CD14-positive monocyte (primary cell): Measurements from ENCODE around the gene ME3. TPM values are rescaled to one million over a fixed set of nuclear protein-coding genes. Genes with fewer than 3 reads are reported as not detected.

ENCODE experiments used
- DNase-seq, 3 donors: peaks; one replicate each; pipeline ENCODE4 v3.0.0-alpha.2; 2011 to 2022
- H2AFZ ChIP-seq: 2 replicates; pipeline ENCODE4 v1.6.0; 2012; ENCODE audit warnings: mild to moderate bottlenecking, low read depth, low read length, inconsistent platforms; ENCODE audit not compliant: insufficient read depth, poor library complexity, severe bottlenecking
- H3K27ac ChIP-seq, 2 donors: 1 replicate in 1 of 2; 2 replicates in 1 of 2; pipeline ENCODE4 v1.5.1; 2012 to 2013; ENCODE audit warnings: low read length in 2 of 2, control low read depth in 1 of 2, inconsistent platforms in 1 of 2, low read depth in 1 of 2, mild to moderate bottlenecking in 1 of 2
- H3K27me3 ChIP-seq, 2 donors: one replicate each; pipeline versions ENCODE4 v1.6.0 to v1.6.1; 2011 to 2013; ENCODE audit warnings: low read length in 2 of 2; ENCODE audit not compliant: control insufficient read depth in 2 of 2, insufficient read depth in 2 of 2
- H3K36me3 ChIP-seq, 2 donors: replicated peaks in 1 of 2; 1 replicate in 1 of 2; 2 replicates in 1 of 2; pipeline versions ENCODE4 v1.5.1 to v1.6.1; 2012 to 2013; ENCODE audit warnings: low read length in 2 of 2, control low read depth in 1 of 2, inconsistent platforms in 1 of 2, mild to moderate bottlenecking in 1 of 2; ENCODE audit not compliant: insufficient read depth in 2 of 2, control insufficient read depth in 1 of 2
- H3K4me1 ChIP-seq, 2 donors: 1 replicate in 1 of 2; 2 replicates in 1 of 2; pipeline versions ENCODE4 v1.5.1 to v1.6.1; 2012 to 2013; ENCODE audit warnings: low read length in 2 of 2, control low read depth in 1 of 2, inconsistent platforms in 1 of 2, mild to moderate bottlenecking in 1 of 2, moderate library complexity in 1 of 2; ENCODE audit not compliant: insufficient read depth in 2 of 2, control insufficient read depth in 1 of 2
- H3K4me2 ChIP-seq: replicated peaks from 2 replicates; pipeline ENCODE3; 2012; ENCODE audit warnings: low read length, moderate library complexity, mild to moderate bottlenecking; ENCODE audit not compliant: poor library complexity, severe bottlenecking; ENCODE audit errors: extremely low read depth
- H3K4me3 ChIP-seq, 3 experiments: fragments of 200-600 bp in 1 of 3; sonication (generic) in 1 of 3; replicated peaks in 1 of 3; 1 replicate in 2 of 3; 2 replicates in 1 of 3; pipeline ENCODE4 v1.5.1; 2011 to 2013; ENCODE audit warnings: low read length in 3 of 3, mild to moderate bottlenecking in 3 of 3, control low read depth in 2 of 3, low read depth in 2 of 3, inconsistent platforms in 1 of 3, moderate library complexity in 1 of 3
- H3K79me2 ChIP-seq: 2 replicates; pipeline ENCODE4 v1.6.0; 2012; ENCODE audit warnings: mild to moderate bottlenecking, control low read depth, inconsistent platforms, low read length, moderate library complexity; ENCODE audit not compliant: insufficient read depth
- H3K9ac ChIP-seq: 2 replicates; pipeline ENCODE4 v1.6.0; 2017; ENCODE audit warnings: low read length, mild to moderate bottlenecking; ENCODE audit not compliant: insufficient read depth, poor library complexity, severe bottlenecking
- H3K9me3 ChIP-seq, 2 donors: replicated peaks in 1 of 2; 1 replicate in 1 of 2; 2 replicates in 1 of 2; pipeline versions ENCODE4 v1.5.1 to v1.6.1; 2012 to 2013; ENCODE audit warnings: low read length in 2 of 2, control low read depth in 1 of 2; ENCODE audit not compliant: control insufficient read depth in 1 of 2, insufficient read depth in 1 of 2
- H4K20me1 ChIP-seq: 2 replicates; pipeline ENCODE4 v1.6.0; 2012; ENCODE audit warnings: mild to moderate bottlenecking, low read length, control low read depth, moderate library complexity; ENCODE audit not compliant: insufficient read depth
- H3K27ac Mint-ChIP-seq, 7 donors: one replicate each; pipeline ENCODE4 v1.8.0; 2020; ENCODE audit warnings: mild to moderate bottlenecking in 7 of 7, mixed read lengths in 7 of 7, moderate library complexity in 6 of 7, inconsistent platforms in 2 of 7
- H3K27me3 Mint-ChIP-seq, 3 donors: one replicate each; pipeline ENCODE4 v1.8.0; 2021 to 2022; ENCODE audit warnings: low read depth in 3 of 3, mild to moderate bottlenecking in 3 of 3, mixed read lengths in 3 of 3, moderate library complexity in 3 of 3, inconsistent platforms in 1 of 3
- H3K36me3 Mint-ChIP-seq, 2 donors: one replicate each; pipeline ENCODE4 v1.8.0; 2020; ENCODE audit warnings: mixed read lengths in 2 of 2, inconsistent platforms in 1 of 2, mild to moderate bottlenecking in 1 of 2
- H3K4me1 Mint-ChIP-seq: one replicate; pipeline ENCODE4 v1.8.0; 2020; ENCODE audit warnings: mild to moderate bottlenecking, mixed read lengths
- H3K4me3 Mint-ChIP-seq, 2 donors: one replicate each; pipeline ENCODE4 v1.8.0; 2020; ENCODE audit warnings: mild to moderate bottlenecking in 2 of 2, mixed read lengths in 2 of 2, moderate library complexity in 1 of 2
- H3K9me3 Mint-ChIP-seq, 7 donors: one replicate each; pipeline ENCODE4 v1.8.0; 2020 to 2022; ENCODE audit warnings: mixed read lengths in 7 of 7, mild to moderate bottlenecking in 6 of 7, moderate library complexity in 6 of 7, inconsistent platforms in 2 of 7
- CTCF ChIP-seq: fragments of 200-600 bp; IDR thresholded peaks from one replicate; pipeline ENCODE4 v1.8.0; 2022; ENCODE audit warnings: antibody characterized with exemption, mild to moderate bottlenecking
- WGBS: methylation state at CpG from one replicate; pipeline ENCODE4 v1.1.5; 2013; ENCODE audit warnings: missing lambda C conversion rate; ENCODE audit not compliant: insufficient coverage; 5-methylcytosine and 5-hydroxymethylcytosine counted together
- intact Hi-C, 2 donors: fragments of 100-400 bp; cut with micrococcal nuclease; formaldehyde crosslinking; loops; one replicate each; pipeline versions ENCODE4 v1.15.0 to v1.15.1; 2023
- polyA plus RNA-seq, 3 donors: library from polyadenylated mRNA; depleted of rRNA in 1 of 3; unstranded in 2 of 3; stranded (reverse) in 1 of 3; fragments of 300-500 nt in 2 of 3; fragments of >200 nt in 1 of 3; fragmentation: Illumina TruSeq in 2 of 3; gene quantifications; 1 replicate in 2 of 3; 2 replicates in 1 of 3; pipeline ENCODE4 v1.2.3, GENCODE V29; 2012 to 2021

ME3 gene
- polyA plus RNA-seq, 3 donors, result 0.31 to 3.0 (median 0.42) TPM

- Histone ChIP-seq H2AFZ (no peak overlapping the region), H3K27me3 (no peaks in the 10 kb centered on the region), H3K9ac (no peak overlapping the region), H3K79me2 (no peaks in the 10 kb centered on the region), H4K20me1 (no peaks in the 10 kb centered on the region), H3K4me1 (no peaks in the 10 kb centered on the region), H3K27ac (no peak overlapping the region), H3K4me2 (no peak overlapping the region), H3K9me3 (no peaks in the 10 kb centered on the region), H3K4me3 (no peak overlapping the region), H3K36me3 (no peaks in the 10 kb centered on the region)
- Mint-ChIP-seq H3K4me3 (no peak overlapping the region), H3K27ac (no peak overlapping the region), H3K9me3 (peaks cover 0 to 1% (median 0%) of the 10 kb centered on the region in 7 donors), H3K4me1 (peaks cover 13% of the 10 kb centered on the region), H3K36me3 (no peaks in the 10 kb centered on the region), H3K27me3 (no peaks in the 10 kb centered on the region)
- no peak for TF ChIP-seq CTCF
- intact Hi-C loops, result no loop called here
- DNase-seq, result no peak
- 96% methylated on average over 5 of the region's 5 CpGs for WGBS
Observed at GRCh38 chr11:86449993-86450629, 222.3 kb downstream of the ME3 start.

GRCh38 chr11:86447763-86448480, 224.5 kb downstream of the ME3 start:
- no peaks in the 10 kb centered on the region for H3K4me1 Mint-ChIP-seq
- Histone ChIP-seq H4K20me1 (no peaks in the 10 kb centered on the region), H3K4me2 (no peak overlapping the region), H2AFZ (no peak overlapping the region), H3K36me3 (no peaks in the 10 kb centered on the region), H3K4me1 (no peaks in the 10 kb centered on the region), H3K27ac (no peak overlapping the region), H3K9me3 (no peaks in the 10 kb centered on the region), H3K4me3 (no peak overlapping the region), H3K27me3 (no peaks in the 10 kb centered on the region), H3K79me2 (no peaks in the 10 kb centered on the region), H3K9ac (no peak overlapping the region)
- H3K36me3 Mint-ChIP-seq, result no peaks in the 10 kb centered on the region
- intact Hi-C loops, result no loop called here
- peaks cover 0 to 1% (median 0%) of the 10 kb centered on the region in 7 donors for H3K9me3 Mint-ChIP-seq
- H3K4me3 Mint-ChIP-seq, result no peak overlapping the region
- H3K27ac Mint-ChIP-seq, result no peak overlapping the region
- peaks cover 0 to 1% (median 0%) of the 10 kb centered on the region in 3 donors for H3K27me3 Mint-ChIP-seq
- 0% methylated on average over 1 of the region's 3 CpGs for WGBS
- TF ChIP-seq CTCF, result no peak
- DNase-seq, result no peak
